ENCODE results near the gene TMOD2. TPM values are rescaled to one million over a fixed set of nuclear protein-coding genes. Genes with fewer than 3 reads are reported as not detected.

TMOD2 gene
- total RNA-seq, 2 experiments from 2014 or later, result 0.44 TPM; not detected in 1

- intact Hi-C loops (cut with micrococcal nuclease; ENCODE audit: unreplicated experiment), result loop anchor here (10.0 kb wide), 1 partner anchor 77 kb away; no protein-coding TSS in a partner anchor
- POLR2A ChIA-PET, result no interaction called here
These were observed 19.7 kb upstream of the TMOD2 start for GRCh38 chr15:51731549-51732267.

GRCh38 chr15:51732646-51733045, 18.8 kb upstream of the TMOD2 start:
- no peaks in the 10 kb centered on the region for H3K9me2 ChIP-seq (ENCODE audit: insufficient read depth, low read length)
- no peak for DNase-seq (ENCODE audit: low spot score)
- H3K4me1 ChIP-seq (ENCODE audit: insufficient read depth, low read length, poor library complexity, severe bottlenecking), result peaks cover 27% of the 10 kb centered on the region
- H4K20me1 ChIP-seq (ENCODE audit: insufficient read depth, low read length), result peaks cover 7% of the 10 kb centered on the region; the same call in 1 of the 2 replicates
- H3K9me3 ChIP-seq (ENCODE audit: low read length), result no peaks in the 10 kb centered on the region
- intact Hi-C loops (cut with micrococcal nuclease; ENCODE audit: unreplicated experiment), result loop anchor here (10.0 kb wide), 1 partner anchor 78 kb away; no protein-coding TSS in a partner anchor
- H3K4me2 ChIP-seq (ENCODE audit: low read length), result peak overlapping the region; percentile 91; the same call in 1 of the 2 replicates
- H3K79me2 ChIP-seq (ENCODE audit: insufficient read depth, low read depth, low read length), result no peaks in the 10 kb centered on the region
- ChIA-PET CTCF (ENCODE audit: unreplicated experiment) (no interaction called here), POLR2A (interaction anchor here (1.4 kb wide), 1 partner anchor 12 kb away, joined by 3 read pairs; no protein-coding TSS in a partner anchor)
- BruUV-seq (replicated peaks), result no TSS peak
- TF ChIP-seq, protein P1, sequence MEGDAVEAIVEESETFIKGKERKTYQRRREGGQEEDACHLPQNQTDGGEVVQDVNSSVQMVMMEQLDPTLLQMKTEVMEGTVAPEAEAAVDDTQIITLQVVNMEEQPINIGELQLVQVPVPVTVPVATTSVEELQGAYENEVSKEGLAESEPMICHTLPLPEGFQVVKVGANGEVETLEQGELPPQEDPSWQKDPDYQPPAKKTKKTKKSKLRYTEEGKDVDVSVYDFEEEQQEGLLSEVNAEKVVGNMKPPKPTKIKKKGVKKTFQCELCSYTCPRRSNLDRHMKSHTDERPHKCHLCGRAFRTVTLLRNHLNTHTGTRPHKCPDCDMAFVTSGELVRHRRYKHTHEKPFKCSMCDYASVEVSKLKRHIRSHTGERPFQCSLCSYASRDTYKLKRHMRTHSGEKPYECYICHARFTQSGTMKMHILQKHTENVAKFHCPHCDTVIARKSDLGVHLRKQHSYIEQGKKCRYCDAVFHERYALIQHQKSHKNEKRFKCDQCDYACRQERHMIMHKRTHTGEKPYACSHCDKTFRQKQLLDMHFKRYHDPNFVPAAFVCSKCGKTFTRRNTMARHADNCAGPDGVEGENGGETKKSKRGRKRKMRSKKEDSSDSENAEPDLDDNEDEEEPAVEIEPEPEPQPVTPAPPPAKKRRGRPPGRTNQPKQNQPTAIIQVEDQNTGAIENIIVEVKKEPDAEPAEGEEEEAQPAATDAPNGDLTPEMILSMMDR (conservative IDR thresholded peaks at IDR 0.05; ENCODE audit: low read length), result no peak
- TF ChIP-seq EZH2phosphoT487 (IDR thresholded peaks at IDR 0.05; ENCODE audit: borderline replicate concordance, low read depth, low read length), result no peak
- no peak overlapping the region for H3K4me3 ChIP-seq (ENCODE audit: low read depth, low read length, poor library complexity, severe bottlenecking)
- no peak overlapping the region for H3K27ac ChIP-seq (ENCODE audit: low read depth, low read length, poor library complexity, severe bottlenecking)
- no peak overlapping the region for H2AFZ ChIP-seq (ENCODE audit: low read length)
- H3K36me3 ChIP-seq (ENCODE audit: insufficient read depth, low read length), result no peaks in the 10 kb centered on the region

More at GRCh38 chr15:51731549-51732267, 19.7 kb upstream of the TMOD2 start:
- Histone ChIP-seq H3K4me1 (ENCODE audit: insufficient read depth, low read length, poor library complexity, severe bottlenecking) (peaks cover 27% of the 10 kb centered on the region), H3K27ac (ENCODE audit: low read depth, low read length, poor library complexity, severe bottlenecking) (peak overlapping the region; percentile 9), H2AFZ (ENCODE audit: low read length) (peak overlapping the region; percentile 12; the same call in 1 of the 2 replicates), H3K9me2 (ENCODE audit: insufficient read depth, low read length) (no peaks in the 10 kb centered on the region), H3K4me2 (ENCODE audit: low read length) (peak overlapping the region; percentile 91), H3K36me3 (ENCODE audit: insufficient read depth, low read length) (no peaks in the 10 kb centered on the region), H4K20me1 (ENCODE audit: insufficient read depth, low read length) (peaks cover 7% of the 10 kb centered on the region; the same call in 1 of the 2 replicates), H3K4me3 (ENCODE audit: low read depth, low read length, poor library complexity, severe bottlenecking) (peak overlapping the region; percentile 53), H3K9me3 (ENCODE audit: low read length) (no peaks in the 10 kb centered on the region), H3K79me2 (ENCODE audit: insufficient read depth, low read depth, low read length) (no peaks in the 10 kb centered on the region)
- CTCF ChIA-PET (ENCODE audit: unreplicated experiment), result no interaction called here
- DNase-seq (ENCODE audit: low spot score), result peak; percentile 71
- TF ChIP-seq EZH2phosphoT487 (IDR thresholded peaks at IDR 0.05; ENCODE audit: borderline replicate concordance, low read depth, low read length), result no peak
- TF ChIP-seq, protein P1 (conservative IDR thresholded peaks at IDR 0.05; ENCODE audit: low read length), result no peak; the same call in 1 of the 2 replicates
- no TSS peak for BruUV-seq (replicated peaks)

Measured in OCI-LY7 (cell line).